NCI-H1092 treated with DMSO at 0.1 percent for 48 hours (cell line): ENCODE results near the gene OVOL2.

Experiments
- DNase-seq: peaks from one replicate; lab custom pipeline; 2025; lab: John Stamatoyannopoulos, UW

Gene OVOL2

DNA sequence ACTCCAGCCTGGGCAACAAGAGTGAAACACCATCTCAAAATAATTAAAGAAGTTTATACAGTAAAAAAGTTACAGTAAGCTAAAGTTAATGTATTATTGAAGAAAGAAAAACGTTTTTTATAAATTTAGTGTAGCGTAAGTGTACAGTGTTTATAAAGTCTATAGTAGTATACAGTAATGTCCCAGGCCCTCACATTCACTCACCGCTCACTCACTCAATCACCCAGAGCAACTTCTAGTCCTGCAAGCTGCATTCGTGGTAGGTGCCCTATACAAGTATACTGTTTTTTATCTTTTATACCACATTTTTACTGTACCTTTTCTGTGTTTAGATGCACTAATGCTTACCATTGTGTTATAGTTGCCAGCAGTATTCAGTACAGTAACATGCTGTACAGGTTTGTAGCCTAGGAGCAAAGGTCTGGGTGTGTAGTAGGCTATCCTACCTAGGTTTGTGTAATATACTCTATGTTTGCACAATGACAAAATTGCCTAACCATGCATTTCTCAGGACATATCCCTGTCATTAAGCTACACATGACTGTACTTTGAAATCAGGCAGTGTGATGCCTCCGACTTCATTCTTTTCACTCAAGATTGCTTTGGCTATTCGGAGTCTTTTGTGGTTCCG lies 72.2 kb downstream of the OVOL2 start:
- no peak for DNase-seq

DNA sequence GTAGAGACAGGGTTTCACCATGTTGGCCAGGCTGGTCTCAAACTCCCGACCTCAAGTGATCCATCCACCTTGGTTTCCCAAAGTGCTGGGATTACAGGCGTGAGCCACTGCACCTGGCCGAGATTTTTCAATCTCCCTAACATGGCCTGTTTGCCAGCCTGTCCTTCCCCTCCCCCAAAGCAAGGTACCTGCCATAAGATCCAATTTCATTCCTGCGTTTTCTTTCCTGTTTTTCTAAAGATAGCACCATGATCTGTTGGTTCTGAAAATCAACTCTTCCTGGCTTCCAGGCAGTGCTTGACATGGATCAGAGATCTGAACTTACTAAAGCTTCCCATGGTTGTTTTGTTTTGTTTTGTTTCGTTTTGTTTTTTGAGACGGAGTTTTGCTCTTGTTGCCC lies 81.4 kb downstream of the OVOL2 start:
- DNase-seq: no peak
